GM19372 (cell line): ENCODE results near the gene TACR1.
"Not testable (repeated sequence)": the region's sequence is repeated elsewhere in the genome, so short reads cannot be mapped to it uniquely, and the experiment has no call there.

Experiments used
- ATAC-seq: cut with Tn5 transposase; IDR thresholded peaks from one replicate; pipeline ENCODE4 v1.9.1; 2021; ENCODE audit warnings: mild to moderate bottlenecking, low read depth, moderate library complexity; ENCODE audit not compliant: unreplicated experiment

The TACR1 gene

GRCh38 chr2:75094405-75094804 is 104.9 kb downstream of the TACR1 start:
- no peak for ATAC-seq

- no peak for ATAC-seq
Measured at GRCh38 chr2:75090770-75091515, 108.4 kb downstream of the TACR1 start.

GRCh38 chr2:75089471-75089870 is 109.8 kb downstream of the TACR1 start:
- ATAC-seq: no peak

DNA sequence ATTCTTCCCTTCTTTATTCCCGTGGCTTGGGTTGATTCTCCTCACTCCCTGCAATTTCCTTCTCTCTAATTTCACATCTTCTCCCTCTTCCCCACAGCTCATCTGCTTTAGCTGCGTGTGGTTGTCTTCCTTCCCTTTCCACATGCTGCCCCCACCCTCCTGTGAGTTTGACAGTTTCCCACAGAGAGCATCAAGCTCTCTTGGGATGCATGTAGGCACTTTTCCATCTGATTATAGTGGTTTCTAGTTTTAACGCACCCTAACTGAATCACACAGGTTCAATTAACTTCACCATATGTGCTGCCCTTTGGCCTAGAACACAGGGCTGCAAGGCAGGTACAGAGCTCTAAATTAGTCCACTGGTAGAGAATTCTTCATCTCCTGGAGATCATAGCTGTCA is 110.5 kb downstream of the TACR1 start:
- no peak for ATAC-seq

GRCh38 chr2:75087736-75088135 is 111.6 kb downstream of the TACR1 start:
- no peak for ATAC-seq

GRCh38 chr2:75079575-75079974 is 119.7 kb downstream of the TACR1 start:
- ATAC-seq: no peak

DNA sequence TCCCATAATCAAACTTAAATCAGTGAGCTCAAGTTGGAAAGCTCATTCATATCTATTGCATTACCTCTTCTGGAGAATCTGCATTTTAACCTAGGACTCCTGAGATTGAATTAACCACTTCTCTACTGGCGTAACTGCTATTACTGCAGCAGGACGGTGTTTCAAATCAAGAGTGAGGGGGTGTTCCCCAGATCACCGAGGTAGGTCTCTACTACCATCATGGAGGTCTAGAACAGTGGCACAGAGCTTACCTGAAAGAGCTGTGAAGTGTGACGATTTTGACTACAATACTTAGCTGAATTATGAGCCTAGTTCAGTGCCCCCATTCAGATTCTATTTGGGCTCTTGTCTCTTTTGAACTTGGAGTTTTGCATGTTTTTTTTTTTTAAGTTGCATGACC is 121.4 kb downstream of the TACR1 start:
- no peak for ATAC-seq

DNA sequence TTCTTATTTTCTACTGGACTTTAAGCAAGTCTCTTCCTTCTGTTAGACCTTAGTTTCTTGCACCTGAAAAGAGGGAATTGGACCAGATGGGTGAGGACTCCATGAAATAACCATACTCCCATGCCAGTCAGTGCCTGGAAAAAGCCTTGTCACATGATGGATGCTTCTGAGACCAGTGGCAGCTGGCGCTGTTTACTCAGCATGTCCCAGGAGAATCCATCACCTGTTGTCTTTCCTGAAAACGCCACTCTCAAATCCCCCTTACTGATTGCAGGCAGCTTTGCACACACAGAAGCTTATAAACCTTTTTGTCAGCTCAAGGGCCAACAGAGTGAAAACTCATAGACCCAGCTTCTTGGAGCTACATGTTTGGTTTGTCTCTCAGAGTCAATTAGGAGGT is 123.2 kb downstream of the TACR1 start:
- ATAC-seq: no peak

GRCh38 chr2:75074708-75075107 is 124.6 kb downstream of the TACR1 start:
- ATAC-seq: no peak

DNA sequence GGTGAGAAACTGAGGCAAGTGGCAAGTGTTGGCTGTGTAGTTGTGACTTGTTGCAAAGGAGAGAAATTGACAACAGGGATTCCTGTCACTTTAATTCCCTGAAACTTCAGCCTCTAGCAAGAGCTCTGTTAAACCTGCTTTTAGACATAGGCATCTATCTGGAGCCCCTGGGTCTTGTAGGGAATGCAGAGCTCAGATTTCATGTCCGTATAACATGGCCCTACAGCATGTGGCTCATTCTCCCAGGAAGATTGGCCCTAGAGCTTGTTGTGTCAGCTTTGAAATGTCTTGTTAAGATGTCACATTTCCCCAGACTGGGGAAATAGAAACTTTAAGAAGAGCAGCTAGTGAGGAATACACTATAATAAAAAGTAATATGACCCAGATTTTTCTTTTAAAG is 125.1 kb downstream of the TACR1 start:
- no peak for ATAC-seq

DNA sequence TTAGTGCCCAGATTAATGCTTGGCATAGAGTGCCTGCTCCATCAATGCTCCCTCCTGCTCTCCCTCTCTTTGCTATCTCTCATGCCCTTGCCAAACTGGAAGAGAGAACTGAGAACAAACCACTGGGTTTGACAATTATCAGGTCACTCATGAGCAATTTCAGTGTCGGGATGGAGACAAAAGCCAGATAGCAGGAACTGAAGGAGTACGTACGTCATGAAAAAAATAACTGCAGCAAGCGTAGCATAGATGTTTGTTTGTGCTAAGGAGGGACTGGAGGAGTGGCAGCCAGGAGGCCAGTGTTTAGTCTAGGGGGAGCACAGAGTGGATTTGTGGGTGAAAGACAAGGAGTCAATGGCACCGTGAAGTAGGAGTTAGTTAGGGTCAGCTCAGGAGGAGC is 127.6 kb downstream of the TACR1 start:
- ATAC-seq: no peak

DNA sequence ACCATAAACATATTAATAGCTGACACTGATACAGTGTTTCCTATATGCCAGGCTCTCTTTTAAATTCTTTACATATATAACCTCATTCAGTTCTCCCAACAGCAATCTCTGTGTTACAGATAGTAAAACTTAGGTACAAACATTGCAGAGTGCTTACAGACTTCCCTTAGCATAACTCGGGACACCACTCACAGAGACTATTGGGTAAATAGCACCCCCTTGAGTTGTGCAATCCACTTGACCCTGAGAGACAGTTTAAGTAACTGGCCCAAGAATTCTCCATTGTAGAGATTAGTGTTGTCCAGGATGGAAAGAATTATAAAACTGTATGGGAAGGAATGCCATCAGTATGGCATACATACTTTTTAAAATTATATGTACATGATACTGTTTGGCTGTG is 130.8 kb downstream of the TACR1 start:
- no peak for ATAC-seq

DNA sequence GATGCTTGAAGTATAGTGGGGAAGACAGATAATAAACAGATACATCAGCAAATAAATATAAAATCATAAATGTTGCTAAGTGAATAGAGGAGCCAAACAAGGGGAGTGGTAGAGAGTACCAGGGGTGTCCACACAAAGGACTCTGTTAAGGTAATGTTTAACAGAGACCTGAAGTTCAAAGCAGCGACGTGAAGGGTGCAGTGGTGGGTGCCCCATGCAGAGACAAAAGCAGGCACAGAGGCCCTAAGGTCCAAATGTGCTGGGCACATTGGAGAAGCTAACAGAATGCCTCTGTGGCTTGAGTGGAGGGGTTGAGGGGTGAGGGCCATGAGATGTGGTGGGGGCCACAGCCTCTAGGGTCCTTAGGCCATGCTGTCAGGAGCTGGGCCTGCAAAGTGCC is 131.8 kb downstream of the TACR1 start:
- no peak for ATAC-seq

- no peak for ATAC-seq
Measured at GRCh38 chr2:75066121-75066902, 133.0 kb downstream of the TACR1 start.

- no peak for ATAC-seq
Measured at GRCh38 chr2:75065402-75066008, 133.8 kb downstream of the TACR1 start.

- ATAC-seq: no peak
Measured at GRCh38 chr2:75064691-75065396, 134.5 kb downstream of the TACR1 start.

- ATAC-seq: no peak
Measured at GRCh38 chr2:75063906-75064305, 135.4 kb downstream of the TACR1 start.

GRCh38 chr2:75058427-75058826 is 140.9 kb downstream of the TACR1 start:
- ATAC-seq: no peak

- ATAC-seq: not testable (repeated sequence)
Measured at GRCh38 chr2:75057150-75057549, 142.2 kb downstream of the TACR1 start.

- peak; percentile 52 for ATAC-seq
Measured at GRCh38 chr2:75055820-75056675, 143.3 kb downstream of the TACR1 start.
